Amygdala (tissue), 56 donors: ENCODE data around the gene MYB.
"Not testable (repeated sequence)": the region's sequence is repeated elsewhere in the genome, so short reads cannot be mapped to it uniquely, and the experiment has no call there.

Experiments used
- DNase-seq, 56 donors: peaks; one replicate each; lab custom pipeline; 2025; lab: John Stamatoyannopoulos, UW

Gene MYB

DNA sequence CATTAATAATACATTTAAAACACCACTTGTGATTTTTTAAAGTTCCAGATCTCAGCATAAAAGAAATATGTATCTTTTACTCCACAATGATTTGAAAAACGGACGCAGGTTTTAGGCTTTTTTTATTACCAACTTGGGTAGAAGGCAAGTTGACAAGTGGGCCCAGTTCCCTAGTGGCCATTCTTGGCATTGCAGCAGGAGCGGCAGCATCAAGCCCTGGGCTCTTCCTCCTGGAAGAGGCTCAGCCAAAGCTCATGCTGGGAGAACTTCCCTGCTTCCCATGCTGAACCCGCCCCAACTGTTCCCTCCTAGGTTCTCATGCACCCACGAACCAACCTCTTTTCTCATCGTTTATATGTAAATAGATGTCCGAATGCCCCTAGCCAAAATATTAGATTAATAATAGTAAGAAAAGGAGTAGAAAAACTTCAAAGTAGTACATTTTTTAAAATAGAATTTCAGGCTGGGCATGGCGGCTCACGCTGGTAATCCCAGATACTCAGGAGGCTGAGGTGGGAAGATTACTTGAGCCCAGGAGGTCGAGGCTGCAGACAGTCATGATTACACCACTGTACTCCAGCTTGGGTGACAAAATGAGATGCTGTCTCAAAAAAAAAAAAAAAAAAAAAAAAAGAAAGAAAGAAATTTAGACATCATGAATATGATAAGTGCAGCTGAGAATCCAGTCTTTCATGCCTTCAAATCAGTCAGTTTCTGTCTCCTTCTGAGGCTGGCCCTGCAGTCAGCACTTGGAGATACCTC lies 18.2 kb upstream of the MYB start:
- DNase-seq, result no peak

DNA sequence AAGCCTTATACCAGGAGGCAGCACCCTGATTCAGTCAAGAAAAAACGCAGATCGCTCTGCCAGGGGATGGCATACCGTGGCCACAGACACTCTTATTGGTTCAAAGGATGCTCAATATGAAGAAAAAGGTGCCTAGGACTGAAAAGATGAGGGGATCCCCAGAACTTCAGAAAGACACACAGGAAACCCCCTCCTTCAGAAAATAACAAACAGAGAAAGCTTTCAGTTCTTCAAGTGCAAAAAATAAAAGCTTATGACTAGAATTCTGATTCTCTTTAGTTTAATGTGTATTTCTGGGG lies 17.7 kb upstream of the MYB start:
- DNase-seq, result no peak

DNA sequence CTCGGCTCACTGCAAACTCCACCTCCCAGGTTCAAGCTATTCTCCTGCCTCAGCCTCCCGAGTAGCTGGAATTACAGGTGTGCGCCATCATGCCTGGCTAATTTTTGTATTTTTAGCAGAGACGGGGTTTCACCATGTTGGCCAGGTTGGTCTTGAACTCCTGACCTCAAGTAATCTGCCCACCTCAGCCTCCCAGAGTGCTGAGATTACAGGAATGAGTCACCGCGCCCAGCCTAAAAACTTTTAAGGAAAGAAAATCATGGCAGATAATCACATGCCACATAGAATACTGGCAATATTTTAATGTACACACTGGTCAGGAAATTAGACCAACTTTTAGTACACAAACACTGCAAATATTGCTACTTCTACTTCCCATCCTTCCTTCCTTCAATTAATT lies 16.7 kb upstream of the MYB start:
- DNase-seq, result not testable (repeated sequence)

DNA sequence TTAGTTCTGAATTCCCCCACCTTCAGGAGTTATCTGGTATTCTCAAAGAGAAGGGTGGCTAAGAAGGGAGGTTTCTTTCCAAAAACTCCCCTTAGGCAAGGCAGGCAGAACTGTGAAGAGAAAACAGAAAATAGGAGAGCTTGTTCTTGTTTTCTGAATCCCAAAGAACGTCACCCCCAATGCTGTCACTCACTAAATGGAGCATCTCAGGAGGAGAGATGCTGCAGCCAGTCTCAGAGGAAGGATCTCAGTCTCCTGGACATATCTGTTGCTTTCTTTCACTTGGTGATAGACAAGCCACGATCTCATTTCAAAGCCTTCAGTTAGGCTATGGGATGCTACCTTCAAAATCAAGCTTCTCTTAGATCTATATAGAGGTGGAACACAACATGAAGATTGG lies 16.1 kb upstream of the MYB start:
- DNase-seq, result no peak

DNA sequence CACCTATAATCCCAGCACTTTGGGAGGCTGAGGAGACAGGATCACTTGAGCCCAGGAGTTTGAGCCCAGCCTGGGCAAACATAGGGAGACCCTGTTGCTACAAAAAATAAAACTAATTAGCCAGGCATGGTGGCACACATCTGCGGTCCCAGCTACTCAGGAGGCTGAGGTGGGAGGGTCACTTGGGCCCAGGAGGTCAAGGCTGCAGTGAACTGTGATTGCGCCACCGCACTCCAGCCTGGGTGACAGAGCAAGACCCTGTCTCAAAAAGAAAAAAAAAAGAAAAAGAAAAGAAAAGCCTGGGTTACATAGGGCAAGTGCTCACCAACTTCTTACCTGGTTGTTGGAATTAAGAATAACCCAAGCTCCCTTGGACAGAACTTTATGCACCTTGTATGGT lies 14.6 kb upstream of the MYB start:
- no peak for DNase-seq

DNA sequence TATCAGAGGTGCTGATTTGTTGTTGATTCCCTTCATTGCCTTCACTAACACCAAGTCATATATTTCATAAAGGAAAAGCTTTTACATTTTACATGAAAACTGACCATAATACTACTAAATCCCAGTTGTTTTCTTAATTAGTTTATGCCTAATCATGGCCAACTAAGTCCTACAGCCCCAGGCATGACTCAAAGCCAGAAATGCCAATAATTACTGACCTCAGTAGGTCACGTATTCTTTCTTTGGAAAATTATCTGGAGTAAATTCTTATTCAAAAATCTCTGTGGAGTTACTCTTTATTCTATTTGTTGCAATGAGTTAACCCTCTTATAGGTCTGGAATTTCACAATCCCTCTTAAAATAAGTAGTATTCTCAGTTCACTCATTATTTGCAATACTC lies 13.5 kb upstream of the MYB start:
- DNase-seq, result no peak

DNA sequence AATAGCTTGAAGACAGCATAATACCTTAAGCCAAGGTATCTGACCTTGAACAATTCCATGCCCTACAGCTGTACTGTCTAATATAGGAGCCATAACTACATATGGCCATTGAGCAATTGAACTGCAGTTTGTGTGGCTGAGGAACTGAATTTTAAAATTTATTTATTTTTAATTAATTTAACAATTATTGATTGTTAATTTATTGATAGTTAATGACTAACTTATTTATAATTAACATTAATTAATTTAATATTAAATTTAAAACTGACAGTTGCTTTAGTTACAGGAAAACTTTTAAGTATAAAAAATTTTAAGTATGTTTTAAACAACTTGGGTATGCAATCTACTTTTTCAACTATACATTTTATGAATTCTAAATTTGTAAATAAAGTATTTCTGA lies 12.3 kb upstream of the MYB start:
- DNase-seq, result no peak

DNA sequence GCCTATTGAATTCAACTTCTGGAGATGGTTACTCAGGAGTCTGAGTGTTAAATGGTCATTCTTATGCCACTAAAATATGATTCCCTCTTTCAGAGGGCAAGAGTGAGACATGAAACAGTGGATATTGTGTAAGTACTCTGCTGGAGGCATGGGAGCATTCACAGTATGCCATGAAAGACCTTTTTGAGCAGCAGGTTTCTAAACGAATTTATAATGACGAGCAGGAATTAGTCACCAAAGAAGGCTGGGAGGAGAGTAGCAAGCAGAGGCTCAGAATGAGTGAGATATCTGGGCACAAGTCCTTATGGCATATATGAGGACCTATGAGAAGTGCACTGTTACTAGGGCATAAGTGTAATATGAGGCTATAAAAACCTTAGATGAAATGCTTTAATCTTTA lies 10.9 kb upstream of the MYB start:
- DNase-seq, result no peak

DNA sequence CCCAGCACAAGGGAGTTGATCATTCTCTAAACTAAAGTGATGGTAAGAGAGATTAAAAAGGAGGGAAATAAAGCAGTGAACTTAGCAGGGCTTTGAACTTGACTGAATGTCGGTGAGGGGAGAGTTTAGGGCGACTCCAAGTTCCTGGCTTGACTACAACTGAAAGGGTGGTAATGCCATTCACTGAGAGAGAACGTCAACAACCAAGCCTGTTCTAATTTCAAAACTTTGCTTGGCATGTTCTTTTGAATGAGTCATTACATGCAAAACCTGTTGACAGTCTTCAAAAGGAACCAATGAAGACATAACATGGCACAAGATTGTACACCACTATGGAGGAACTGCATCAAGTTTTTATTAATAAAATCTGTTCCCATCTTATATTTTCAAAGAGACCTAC lies 10.3 kb upstream of the MYB start:
- DNase-seq, result no peak

DNA sequence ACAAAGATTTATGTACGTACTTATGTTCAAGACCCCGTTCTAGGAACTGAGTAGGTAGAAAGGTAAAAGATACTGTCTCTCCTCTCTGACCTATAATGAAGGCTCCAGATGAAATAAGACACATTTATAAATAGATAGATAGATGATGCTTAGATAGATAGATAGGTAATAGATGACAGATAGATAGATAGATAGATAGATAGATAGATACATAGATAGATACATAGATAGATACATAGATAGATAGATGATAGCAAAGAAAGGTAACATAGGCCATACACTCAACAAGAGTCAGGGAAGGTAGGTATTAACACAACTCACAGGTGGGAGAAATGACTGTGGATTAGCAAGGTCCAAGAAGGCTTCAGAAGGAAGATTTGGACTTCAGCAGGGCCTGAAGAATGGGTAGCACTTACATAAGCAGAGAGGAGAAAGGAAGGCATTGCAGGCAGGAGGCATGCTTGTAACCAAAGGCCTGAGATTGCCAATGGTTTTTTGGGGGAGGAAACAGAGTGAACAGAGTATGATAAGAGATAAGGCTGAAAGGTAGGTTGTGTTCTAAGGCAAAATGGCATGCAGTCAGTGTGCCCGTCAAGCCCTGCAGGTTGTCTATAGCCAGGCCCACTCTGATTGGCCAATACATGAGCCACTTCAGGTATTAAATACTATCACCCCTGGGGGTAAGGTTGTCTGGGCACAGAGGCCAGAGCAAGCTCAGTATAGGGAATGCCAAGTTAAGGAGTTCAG lies 7.7 kb upstream of the MYB start:
- no peak for DNase-seq

DNA sequence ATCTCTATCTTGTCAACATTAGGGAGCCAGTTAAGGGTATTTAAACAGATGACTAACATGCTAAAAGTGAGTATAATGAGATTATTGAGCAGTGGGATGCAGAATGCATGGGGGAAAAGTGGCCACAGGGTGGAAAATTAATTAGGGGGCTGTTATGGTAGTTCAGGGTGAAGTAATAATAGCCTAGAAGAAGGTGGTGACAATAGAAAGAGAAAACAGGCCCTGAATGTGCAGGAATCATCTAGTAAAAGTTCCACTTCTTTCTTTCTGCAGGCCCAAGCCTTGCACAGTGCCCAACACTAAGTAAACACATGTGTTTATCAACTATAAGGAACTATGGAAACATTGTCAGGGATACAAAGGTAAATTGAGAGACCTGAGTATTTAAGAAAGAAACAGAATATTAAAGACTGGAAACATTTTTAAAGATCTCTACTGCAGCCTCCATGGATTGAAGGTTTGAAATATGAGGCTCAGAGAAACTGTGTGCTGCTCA lies 7.1 kb upstream of the MYB start:
- no peak for DNase-seq

DNA sequence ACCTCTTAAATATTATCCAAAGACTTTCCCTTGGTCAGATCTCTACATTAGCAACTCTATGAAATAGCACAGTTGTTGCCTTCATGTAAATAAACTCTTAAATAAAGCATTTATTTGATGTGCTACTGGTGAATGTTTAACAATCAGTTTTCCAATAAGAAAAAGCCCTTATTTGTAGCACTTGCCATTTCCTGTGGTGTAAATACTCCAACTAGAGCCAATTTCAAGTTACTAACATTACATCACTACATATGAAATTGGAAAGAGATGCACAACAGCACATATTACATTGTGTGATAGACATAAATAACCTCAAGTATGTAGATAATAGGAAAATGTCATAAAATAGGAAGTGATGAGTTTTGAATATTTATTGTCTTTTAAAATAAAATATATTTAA lies 5.0 kb upstream of the MYB start:
- DNase-seq, result no peak

DNA sequence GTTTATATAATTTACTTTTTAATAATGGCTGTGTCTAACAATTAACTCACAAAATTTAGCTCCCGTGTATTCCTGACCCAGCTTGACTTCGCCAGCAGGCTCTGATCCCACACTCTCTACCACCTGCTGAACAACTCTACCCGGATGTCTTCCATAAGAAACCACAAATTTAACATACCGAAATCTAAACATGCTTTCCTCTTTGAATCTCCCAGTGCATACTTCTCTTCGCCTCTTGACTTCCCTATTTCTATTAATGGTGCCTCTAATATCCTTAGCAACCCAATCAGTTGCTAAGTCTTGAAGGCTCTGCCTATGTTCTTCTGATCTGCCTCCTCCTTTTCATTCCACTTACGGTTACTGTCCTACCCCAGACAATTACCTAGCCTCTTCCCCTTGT lies 4.6 kb upstream of the MYB start:
- DNase-seq, result no peak

DNA sequence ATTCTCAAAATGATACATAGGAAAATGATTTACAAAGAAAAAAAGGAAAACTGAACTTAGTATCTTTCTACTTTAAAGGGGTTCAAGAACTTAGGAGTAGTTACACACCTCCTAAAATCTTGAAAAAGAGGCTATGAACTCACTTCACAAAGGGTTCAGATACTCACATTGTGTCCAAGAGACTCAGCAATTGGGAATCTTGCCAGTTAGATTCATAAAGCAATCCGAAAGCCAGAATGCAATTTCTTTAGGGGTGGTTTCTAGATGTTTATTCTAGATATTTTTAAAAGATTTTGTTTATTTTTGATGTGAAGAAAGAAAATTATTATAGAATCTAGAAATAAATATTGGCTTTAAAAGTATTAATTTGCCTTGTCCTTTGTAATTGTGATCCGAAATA lies 1.7 kb upstream of the MYB start:
- no peak for DNase-seq

DNA sequence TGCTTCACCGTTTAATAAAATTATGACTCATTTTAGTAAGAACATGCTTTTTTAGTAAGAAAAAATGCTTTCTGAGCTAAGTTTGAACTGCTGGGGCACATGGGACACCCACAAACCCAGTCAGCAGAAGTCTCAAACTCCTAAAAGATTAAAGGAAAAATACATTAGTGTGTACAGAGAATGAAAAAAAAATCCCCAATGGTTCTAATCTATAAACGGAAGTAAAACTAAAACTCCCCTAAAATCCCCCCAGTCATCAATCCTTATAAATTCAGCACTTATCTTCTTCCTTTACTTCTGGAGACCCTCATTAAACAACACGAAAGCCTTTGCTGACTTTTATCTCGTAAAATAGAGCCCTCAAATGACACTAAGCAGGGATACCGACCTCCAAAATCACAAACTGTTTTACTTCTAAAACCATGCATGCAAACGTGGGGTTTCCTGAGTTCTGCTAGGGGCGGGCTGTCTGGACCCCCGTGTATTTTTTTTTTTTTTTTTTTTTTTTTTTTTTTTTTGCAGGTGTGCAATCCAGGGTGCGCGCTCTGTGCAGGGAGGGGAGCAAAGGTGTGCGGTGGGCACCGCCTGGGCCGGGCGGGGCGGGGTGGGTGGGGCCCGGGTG lies 1.1 kb upstream of the MYB start:
- DNase-seq, result no peak

DNA sequence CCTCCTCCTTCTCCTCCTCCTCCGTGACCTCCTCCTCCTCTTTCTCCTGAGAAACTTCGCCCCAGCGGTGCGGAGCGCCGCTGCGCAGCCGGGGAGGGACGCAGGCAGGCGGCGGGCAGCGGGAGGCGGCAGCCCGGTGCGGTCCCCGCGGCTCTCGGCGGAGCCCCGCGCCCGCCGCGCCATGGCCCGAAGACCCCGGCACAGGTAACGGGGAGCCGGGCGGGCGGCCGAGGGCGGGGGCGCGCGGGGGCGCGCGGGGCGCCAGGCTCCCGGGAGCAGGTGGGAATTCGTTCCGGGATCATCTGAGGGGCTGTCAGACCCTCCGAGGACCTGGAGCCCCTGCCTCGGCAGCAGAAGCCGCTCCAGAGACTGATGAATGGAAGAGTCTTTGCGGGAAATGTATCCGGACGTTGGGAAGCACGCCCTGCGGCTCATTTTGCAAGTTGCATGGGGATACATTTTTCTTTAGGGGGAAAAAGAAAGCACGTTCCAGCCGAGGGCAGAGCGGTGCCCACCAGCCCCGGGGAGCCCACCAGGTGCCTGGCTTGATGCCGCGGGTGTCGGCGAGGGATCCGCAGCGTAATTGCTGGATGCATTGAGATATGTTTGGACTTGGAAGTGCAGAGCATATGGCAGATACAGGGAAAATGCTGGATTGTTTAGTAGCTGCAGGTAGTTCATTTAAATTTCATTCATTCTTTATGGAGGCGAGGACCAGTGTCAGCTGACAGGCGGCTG lies 394 bp downstream of the MYB start:
- peak in 3 of 56 donors; percentile 16 to 24 (median 20) for DNase-seq

DNA sequence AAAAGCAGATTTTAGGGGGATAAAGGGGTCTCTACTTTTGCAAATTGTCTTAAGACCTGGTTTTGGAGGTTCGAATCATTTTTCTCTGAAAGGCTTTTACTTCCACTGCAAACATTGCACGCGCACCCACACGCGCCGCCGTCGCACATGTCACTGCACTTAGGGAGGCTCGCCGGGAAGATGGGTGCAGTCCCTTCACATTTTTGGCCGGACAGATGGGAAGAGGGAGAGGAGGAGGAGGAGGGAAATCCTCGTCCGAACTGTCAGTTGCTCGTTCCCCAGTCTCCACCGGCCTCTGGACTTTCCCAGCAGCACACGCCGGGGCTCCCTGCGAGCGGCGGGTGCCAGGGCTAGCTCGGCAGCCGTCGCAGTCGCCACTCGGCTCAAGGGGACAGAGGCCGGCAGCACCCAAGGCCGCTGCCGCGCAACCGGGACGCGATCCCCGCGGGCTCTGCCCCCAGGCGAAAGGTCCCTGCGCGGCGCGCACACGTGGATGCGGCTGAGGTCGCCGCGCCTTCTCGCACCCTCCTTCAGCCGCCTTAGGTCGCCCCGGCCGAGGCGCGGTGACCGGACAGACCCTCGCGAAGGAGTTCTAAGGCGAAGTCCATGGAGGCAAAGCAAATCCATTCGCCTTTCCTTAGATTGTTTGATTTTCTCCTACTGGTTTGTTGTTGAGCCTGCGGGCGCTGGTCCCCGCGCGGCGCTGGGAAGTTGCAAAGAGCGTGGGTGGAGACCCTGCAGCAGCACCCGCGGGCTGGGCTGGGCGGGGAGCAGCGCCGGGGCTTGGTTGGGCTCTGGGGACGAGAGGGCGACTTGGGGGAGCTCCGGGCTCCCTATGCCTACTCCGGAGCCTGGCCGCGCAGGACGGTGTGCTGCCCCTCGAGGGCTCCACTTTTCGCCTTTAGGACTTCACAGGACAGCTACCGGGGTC lies 1.2 kb downstream of the MYB start:
- DNase-seq, result peak in 1 of 56 donors; percentile 12

DNA sequence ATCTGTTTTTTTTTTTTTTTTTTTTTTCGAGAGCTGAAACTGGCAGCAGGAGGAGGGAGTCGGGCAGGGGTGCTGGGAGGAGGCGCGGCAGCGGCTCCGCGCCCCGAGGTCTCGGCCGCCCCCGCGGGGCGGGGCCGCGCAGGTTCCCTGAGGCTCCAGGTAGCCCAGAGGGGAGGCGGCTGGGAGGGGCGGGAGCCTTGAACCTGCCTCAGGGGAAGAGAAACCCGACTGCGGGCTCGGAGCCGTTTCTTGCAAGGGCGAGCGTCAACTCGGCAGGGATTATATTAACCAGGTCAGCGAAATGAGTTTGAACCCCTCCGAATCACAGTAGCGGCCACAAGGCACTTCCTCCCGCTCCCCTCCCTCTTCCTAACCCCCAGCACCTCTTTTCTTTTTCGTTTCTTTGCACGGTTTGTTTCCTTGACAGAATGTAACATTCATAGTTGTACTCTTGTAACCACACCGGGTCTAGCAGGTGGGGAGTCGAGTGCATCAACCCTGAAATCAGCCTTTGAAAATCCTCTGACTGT lies 2.0 kb downstream of the MYB start:
- no peak for DNase-seq

DNA sequence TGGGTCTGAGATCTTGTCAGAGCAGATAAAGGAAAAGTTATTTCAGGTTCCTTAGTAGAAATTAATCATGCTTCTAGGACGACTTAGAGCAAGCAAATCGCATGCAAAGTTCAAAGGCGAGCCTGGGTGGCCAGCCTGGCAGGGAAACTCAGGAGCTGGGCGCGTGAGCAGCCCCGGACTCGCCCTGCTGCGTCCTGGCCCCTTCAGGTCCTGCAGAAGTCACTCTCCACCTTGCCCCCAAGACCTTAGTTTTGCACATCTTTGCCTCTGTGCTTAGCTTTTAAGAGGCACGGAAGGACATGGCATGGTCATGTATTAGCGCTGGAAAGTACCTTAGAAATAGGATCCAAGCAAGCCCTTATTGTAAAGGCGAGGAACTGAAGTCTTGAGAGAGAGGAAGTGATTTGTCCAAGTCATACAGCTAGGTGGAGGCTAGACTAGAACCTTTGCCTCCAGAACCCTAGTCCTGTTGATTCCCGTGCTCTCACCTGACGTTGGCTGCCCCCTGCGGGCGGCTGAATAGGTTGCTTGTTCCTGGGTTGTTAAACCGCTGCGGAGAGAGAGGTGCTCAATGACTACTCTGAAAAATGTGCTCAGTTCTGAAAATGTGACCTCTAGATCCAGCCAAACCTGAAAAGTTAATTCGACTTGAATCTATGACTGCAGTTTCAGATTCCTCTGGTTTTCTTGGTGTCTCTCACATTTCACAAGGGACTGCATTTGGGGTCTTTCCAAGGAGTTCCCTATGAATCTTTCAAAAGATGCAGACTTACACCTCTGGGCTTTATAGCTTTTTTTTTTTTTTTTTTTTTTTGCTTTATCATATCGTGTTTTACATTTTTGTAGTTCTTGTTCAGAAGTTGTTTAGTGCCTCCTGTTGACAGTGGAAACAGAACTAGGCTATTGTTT lies 2.7 kb downstream of the MYB start:
- peak in 2 of 56 donors; percentile 5 to 12 for DNase-seq
